Esophagus (tissue), 2 donors: Measurements from ENCODE around the gene RNF144A. TPM values are rescaled to one million over a fixed set of nuclear protein-coding genes. Genes with fewer than 3 reads are reported as not detected.

Source experiments
- H3K27ac ChIP-seq, 2 donors: one replicate each; pipeline ENCODE4 v1.5.1; 2013; ENCODE audit warnings: low read depth in 2 of 2, mild to moderate bottlenecking in 2 of 2, inconsistent platforms in 1 of 2, low read length in 1 of 2, moderate library complexity in 1 of 2
- H3K27me3 ChIP-seq, 2 donors: one replicate each; pipeline ENCODE4 v1.6.1; 2013; ENCODE audit warnings: low read length in 2 of 2, control low read depth in 1 of 2, mild to moderate bottlenecking in 1 of 2; ENCODE audit not compliant: insufficient read depth in 2 of 2, control insufficient read depth in 1 of 2
- H3K36me3 ChIP-seq, 2 donors: one replicate each; pipeline ENCODE4 v1.6.1; 2013; ENCODE audit warnings: low read length in 1 of 2; ENCODE audit not compliant: control insufficient read depth in 2 of 2, insufficient read depth in 2 of 2
- H3K4me1 ChIP-seq, 2 donors: one replicate each; pipeline ENCODE4 v1.6.1; 2013; ENCODE audit warnings: low read length in 1 of 2; ENCODE audit not compliant: control insufficient read depth in 2 of 2, insufficient read depth in 2 of 2
- H3K4me3 ChIP-seq, 2 donors: one replicate each; pipeline ENCODE4 v1.5.1; 2013; ENCODE audit warnings: low read length in 2 of 2, mild to moderate bottlenecking in 2 of 2, low read depth in 1 of 2, moderate library complexity in 1 of 2
- H3K9me3 ChIP-seq, 2 donors: one replicate each; pipeline ENCODE4 v1.6.1; 2013; ENCODE audit warnings: mild to moderate bottlenecking in 2 of 2, low read depth in 1 of 2, low read length in 1 of 2, moderate library complexity in 1 of 2; ENCODE audit not compliant: control insufficient read depth in 2 of 2, insufficient read depth in 1 of 2
- WGBS, 2 donors: extraction: QIAGEN DNeasy Blood & Tissue Kit; methylation state at CpG; one replicate each; pipeline ENCODE4 v1.1.7; 2013; 5-methylcytosine and 5-hydroxymethylcytosine counted together
- polyA plus RNA-seq, 2 donors: library from polyadenylated mRNA; stranded (reverse); fragments of 200-250 nt; gene quantifications; one replicate each; pipeline ENCODE4 v1.2.3, GENCODE V29; 2013
- donor health status: healthy with polysubstance abuse.
- donor health status: Bipolar disorder and iron deficiency.

The RNF144A gene
- polyA plus RNA-seq, 2 donors = 2.0 to 2.4 TPM

GRCh38 chr2:6960659-6961058 lies 43.4 kb downstream of the RNF144A start:
- WGBS, 2 donors = 17 to 28% methylated on average over 8 of the region's 8 CpGs
- Histone ChIP-seq H3K27ac (peak overlapping the region in 1 of 2 donors; percentile 24), H3K27me3 (no peaks in the 10 kb centered on the region), H3K36me3 (peaks cover 0 to 3% of the 10 kb centered on the region in 2 donors), H3K4me3 (no peak overlapping the region), H3K9me3 (no peaks in the 10 kb centered on the region), H3K4me1 (peaks cover 0 to 3% of the 10 kb centered on the region in 2 donors)

- Histone ChIP-seq H3K9me3 (no peaks in the 10 kb centered on the region), H3K4me3 (no peak overlapping the region), H3K27me3 (no peaks in the 10 kb centered on the region), H3K36me3 (no peaks in the 10 kb centered on the region), H3K4me1 (peaks cover 0 to 3% of the 10 kb centered on the region in 2 donors), H3K27ac (no peak overlapping the region)
- WGBS, 2 donors = 93 to 95% methylated on average over 6 of the region's 6 CpGs
Measured at GRCh38 chr2:6963727-6964126, 46.5 kb downstream of the RNF144A start.

GRCh38 chr2:6965071-6965795 lies 48.0 kb downstream of the RNF144A start:
- no peak overlapping the region for H3K27ac ChIP-seq
- H3K27me3 ChIP-seq = no peaks in the 10 kb centered on the region
- WGBS, 2 donors = 94 to 95% methylated on average over 19 of the region's 19 CpGs

GRCh38 chr2:6966446-6966940 lies 49.3 kb downstream of the RNF144A start:
- WGBS, 2 donors = 80 to 84% methylated on average over 7 of the region's 7 CpGs
- Histone ChIP-seq H3K27ac (no peak overlapping the region), H3K36me3 (peaks cover 0 to 4% of the 10 kb centered on the region in 2 donors), H3K9me3 (no peaks in the 10 kb centered on the region), H3K4me3 (no peak overlapping the region), H3K4me1 (peaks cover 0 to 3% of the 10 kb centered on the region in 2 donors), H3K27me3 (no peaks in the 10 kb centered on the region)

More at GRCh38 chr2:6965071-6965795, 48.0 kb downstream of the RNF144A start:
- H3K36me3 ChIP-seq = no peaks in the 10 kb centered on the region
- H3K9me3 ChIP-seq = no peaks in the 10 kb centered on the region
- H3K4me3 ChIP-seq = no peak overlapping the region
- H3K4me1 ChIP-seq = peaks cover 0 to 3% of the 10 kb centered on the region in 2 donors

GRCh38 chr2:6967301-6967700 lies 50.1 kb downstream of the RNF144A start:
- H3K36me3 ChIP-seq = peaks cover 0 to 4% of the 10 kb centered on the region in 2 donors
- H3K4me3 ChIP-seq = no peak overlapping the region
- H3K4me1 ChIP-seq = peaks cover 0 to 3% of the 10 kb centered on the region in 2 donors
- H3K27me3 ChIP-seq = no peaks in the 10 kb centered on the region
- H3K9me3 ChIP-seq = no peaks in the 10 kb centered on the region
- H3K27ac ChIP-seq = no peak overlapping the region
- 87 to 89% methylated on average over 7 of the region's 7 CpGs for WGBS, 2 donors

- H3K36me3 ChIP-seq = peaks cover 0 to 4% of the 10 kb centered on the region in 2 donors
- no peaks in the 10 kb centered on the region for H3K9me3 ChIP-seq
- H3K27ac ChIP-seq = no peak overlapping the region
- H3K27me3 ChIP-seq = no peaks in the 10 kb centered on the region
- no peak overlapping the region for H3K4me3 ChIP-seq
- H3K4me1 ChIP-seq = peaks cover 0 to 3% of the 10 kb centered on the region in 2 donors
- WGBS, 2 donors = 86 to 89% methylated on average over 10 of the region's 10 CpGs
Measured at GRCh38 chr2:6968319-6969100, 51.3 kb downstream of the RNF144A start.

- Histone ChIP-seq H3K27ac (no peak overlapping the region), H3K4me3 (no peak overlapping the region), H3K36me3 (peaks cover 0 to 4% of the 10 kb centered on the region in 2 donors), H3K4me1 (no peaks in the 10 kb centered on the region), H3K9me3 (no peaks in the 10 kb centered on the region), H3K27me3 (no peaks in the 10 kb centered on the region)
- WGBS, 2 donors = 89 to 93% methylated on average over 1 of the region's 1 CpG
Measured at GRCh38 chr2:6970551-6970950, 53.3 kb downstream of the RNF144A start.

GRCh38 chr2:6970976-6971480 lies 53.8 kb downstream of the RNF144A start:
- peaks cover 0 to 4% of the 10 kb centered on the region in 2 donors for H3K36me3 ChIP-seq
- H3K27ac ChIP-seq = no peak overlapping the region
- no peaks in the 10 kb centered on the region for H3K4me1 ChIP-seq
- no peaks in the 10 kb centered on the region for H3K9me3 ChIP-seq
- 86 to 93% methylated on average over 4 of the region's 4 CpGs for WGBS, 2 donors
- no peaks in the 10 kb centered on the region for H3K27me3 ChIP-seq
- no peak overlapping the region for H3K4me3 ChIP-seq

- Histone ChIP-seq H3K27me3 (no peaks in the 10 kb centered on the region), H3K27ac (no peak overlapping the region), H3K9me3 (no peaks in the 10 kb centered on the region), H3K36me3 (peaks cover 0 to 4% of the 10 kb centered on the region in 2 donors), H3K4me1 (no peaks in the 10 kb centered on the region), H3K4me3 (no peak overlapping the region)
- WGBS, 2 donors = 84 to 90% methylated on average over 2 of the region's 2 CpGs
Measured at GRCh38 chr2:6971502-6971901, 54.3 kb downstream of the RNF144A start.
